GM23338 (cell line): Measurements from ENCODE around the gene SF3A1.
"Not testable (repeated sequence)": the region's sequence is repeated elsewhere in the genome, so short reads cannot be mapped to it uniquely, and the experiment has no call there.

ENCODE experiments used
- CREB1 ChIP-seq: fragments of 250-450 bp; sonication (Bioruptor Pico); IDR thresholded peaks from 2 replicates; pipeline ENCODE4 v1.5.0; 2020; ENCODE audit warnings: low read depth, mild to moderate bottlenecking, moderate library complexity
- EZH2 ChIP-seq: fragments of 200-600 bp; sonication (generic); IDR thresholded peaks from one replicate; pipeline ENCODE4 v1.8.0; 2017; ENCODE audit warnings: antibody characterized with exemption, mild to moderate bottlenecking, low read depth; ENCODE audit not compliant: unreplicated experiment
- JUNB ChIP-seq: IDR thresholded peaks from one replicate; pipeline ENCODE4 v1.6.1; 2016; ENCODE audit warnings: antibody characterized with exemption; ENCODE audit not compliant: unreplicated experiment
- TF ChIP-seq, protein P1 (sequence below), 2 experiments: fragments of 200-600 bp in 1 of 2; sonication (generic) in 1 of 2; conservative IDR thresholded peaks; 2 replicates each; pipeline versions ENCODE4 v1.5.1 to v1.6.1; 2016 to 2017; ENCODE audit warnings: antibody characterized with exemption in 2 of 2, low read depth in 2 of 2, mild to moderate bottlenecking in 2 of 2, moderate library complexity in 1 of 2

DNA sequence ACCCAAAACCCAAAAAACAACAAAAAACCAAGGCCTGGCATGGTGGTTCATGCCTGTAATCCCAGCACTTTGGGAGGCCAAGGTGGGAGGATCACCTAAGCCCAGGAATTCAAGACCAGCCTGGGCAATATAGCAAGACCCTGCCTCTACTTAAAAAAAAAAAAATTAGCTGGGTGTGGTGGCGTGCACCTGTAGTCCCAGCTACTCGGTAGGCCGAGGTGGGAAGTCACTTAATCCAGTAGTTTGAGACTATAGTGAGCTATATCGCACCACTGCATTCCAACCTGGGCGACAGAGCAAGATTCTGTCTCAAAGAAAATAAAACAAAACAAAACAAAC, 46.0 kb upstream of the SF3A1 start:
- TF ChIP-seq, protein P1, sequence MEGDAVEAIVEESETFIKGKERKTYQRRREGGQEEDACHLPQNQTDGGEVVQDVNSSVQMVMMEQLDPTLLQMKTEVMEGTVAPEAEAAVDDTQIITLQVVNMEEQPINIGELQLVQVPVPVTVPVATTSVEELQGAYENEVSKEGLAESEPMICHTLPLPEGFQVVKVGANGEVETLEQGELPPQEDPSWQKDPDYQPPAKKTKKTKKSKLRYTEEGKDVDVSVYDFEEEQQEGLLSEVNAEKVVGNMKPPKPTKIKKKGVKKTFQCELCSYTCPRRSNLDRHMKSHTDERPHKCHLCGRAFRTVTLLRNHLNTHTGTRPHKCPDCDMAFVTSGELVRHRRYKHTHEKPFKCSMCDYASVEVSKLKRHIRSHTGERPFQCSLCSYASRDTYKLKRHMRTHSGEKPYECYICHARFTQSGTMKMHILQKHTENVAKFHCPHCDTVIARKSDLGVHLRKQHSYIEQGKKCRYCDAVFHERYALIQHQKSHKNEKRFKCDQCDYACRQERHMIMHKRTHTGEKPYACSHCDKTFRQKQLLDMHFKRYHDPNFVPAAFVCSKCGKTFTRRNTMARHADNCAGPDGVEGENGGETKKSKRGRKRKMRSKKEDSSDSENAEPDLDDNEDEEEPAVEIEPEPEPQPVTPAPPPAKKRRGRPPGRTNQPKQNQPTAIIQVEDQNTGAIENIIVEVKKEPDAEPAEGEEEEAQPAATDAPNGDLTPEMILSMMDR (conservative IDR thresholded peaks at IDR 0.05; ENCODE audit: low read depth in 2 of 2): not testable (repeated sequence)
- not testable (repeated sequence) for TF ChIP-seq EZH2; CREB1 (CRISPR knock-in tag); JUNB
